Right lobe of liver (tissue), 6 donors: ENCODE measurements around the gene GALNT10. TPM values are rescaled to one million over a fixed set of nuclear protein-coding genes. Genes with fewer than 3 reads are reported as not detected.

ENCODE experiments used
- ATAC-seq, 4 donors: fragments of 200-7000 bp; cut with Tn5 transposase; one replicate each; pipeline ENCODE4 v1.9.1; 2020; ENCODE audit warnings: mild to moderate bottlenecking in 4 of 4, moderate library complexity in 4 of 4
- DNase-seq, 3 donors: peaks; one replicate each; pipeline ENCODE4 v3.0.0-alpha.2; 2020
- H3K27ac ChIP-seq, 3 donors: fragments of 200-600 bp; one replicate each; pipeline ENCODE4 v1.8.0; 2022
- H3K27me3 ChIP-seq, 2 donors: fragments of 200-600 bp; one replicate each; pipeline ENCODE4 v1.8.0; 2022
- H3K36me3 ChIP-seq, 4 donors: fragments of 200-600 bp; sonication (generic) in 1 of 4; one replicate each; pipeline versions ENCODE4 v1.5.1 to v1.8.0; 2017 to 2022; ENCODE audit warnings: control low read depth in 1 of 4
- H3K4me1 ChIP-seq, 4 donors: fragments of 200-600 bp; sonication (generic) in 1 of 4; one replicate each; pipeline versions ENCODE4 v1.5.1 to v1.8.0; 2017 to 2022; ENCODE audit warnings: control low read depth in 1 of 4
- H3K4me3 ChIP-seq, 3 donors: fragments of 200-600 bp; one replicate each; pipeline ENCODE4 v1.8.0; 2022
- H3K9me3 ChIP-seq, 4 donors: fragments of 200-600 bp; sonication (generic) in 1 of 4; one replicate each; pipeline versions ENCODE4 v1.5.1 to v1.8.0; 2017 to 2022; ENCODE audit warnings: control low read depth in 1 of 4
- POLR2A ChIP-seq: fragments of 450-650 bp; IDR thresholded peaks from one replicate; pipeline ENCODE4 v1.6.1; 2017; ENCODE audit warnings: antibody characterized with exemption, mild to moderate bottlenecking
- WGBS: methylation state at CpG from one replicate; pipeline ENCODE4 v1.1.6; 2018; ENCODE audit warnings: low coverage, low lambda C conversion rate; ENCODE audit not compliant: insufficient coverage; ENCODE audit errors: missing lambda C conversion rate; 5-methylcytosine and 5-hydroxymethylcytosine counted together
- intact Hi-C, 2 donors: fragments of 100-400 bp; cut with DNase I; formaldehyde crosslinking; loops; one replicate each; pipeline versions ENCODE4 v1.11.2 to v1.14.1; 2022
- total RNA-seq, 6 experiments: library from RNA; depleted of rRNA in 2 of 6; stranded (reverse); fragments of >200 nt in 2 of 6; fragmentation: NEBNext Ultra II Directional in 3 of 6; extraction: Animal tissue kit (Norgen Biotek cat#: 25700) in 3 of 6; gene quantifications; one replicate each; pipeline versions ENCODE4 v1.1.0 to v1.2.4, GENCODE V29; 2016 to 2023
- TF ChIP-seq, protein P1 (sequence below), 4 donors: fragments of 200-600 bp in 3 of 4; fragments of 450-650 bp in 1 of 4; IDR thresholded peaks; one replicate each; pipeline versions ENCODE4 v1.5.1 to v1.8.0; 2016 to 2022; ENCODE audit warnings: antibody characterized with exemption in 4 of 4, mild to moderate bottlenecking in 2 of 4
- donor health status: DM: no; HTN: yes; CAD: no.
- donor health status: DM: no; HTN: no; CAD: no.
- donor health status: DM: no; HTN: no; CAD: no.
- donor health status: DM: no; HTN: yes; CAD: no.
- donor health status: DM: no; HTN: yes; CAD: no.

Gene GALNT10
- total RNA-seq, 6 experiments from 2014 or later, result 4.0 to 9.7 (median 7.1) TPM

DNA sequence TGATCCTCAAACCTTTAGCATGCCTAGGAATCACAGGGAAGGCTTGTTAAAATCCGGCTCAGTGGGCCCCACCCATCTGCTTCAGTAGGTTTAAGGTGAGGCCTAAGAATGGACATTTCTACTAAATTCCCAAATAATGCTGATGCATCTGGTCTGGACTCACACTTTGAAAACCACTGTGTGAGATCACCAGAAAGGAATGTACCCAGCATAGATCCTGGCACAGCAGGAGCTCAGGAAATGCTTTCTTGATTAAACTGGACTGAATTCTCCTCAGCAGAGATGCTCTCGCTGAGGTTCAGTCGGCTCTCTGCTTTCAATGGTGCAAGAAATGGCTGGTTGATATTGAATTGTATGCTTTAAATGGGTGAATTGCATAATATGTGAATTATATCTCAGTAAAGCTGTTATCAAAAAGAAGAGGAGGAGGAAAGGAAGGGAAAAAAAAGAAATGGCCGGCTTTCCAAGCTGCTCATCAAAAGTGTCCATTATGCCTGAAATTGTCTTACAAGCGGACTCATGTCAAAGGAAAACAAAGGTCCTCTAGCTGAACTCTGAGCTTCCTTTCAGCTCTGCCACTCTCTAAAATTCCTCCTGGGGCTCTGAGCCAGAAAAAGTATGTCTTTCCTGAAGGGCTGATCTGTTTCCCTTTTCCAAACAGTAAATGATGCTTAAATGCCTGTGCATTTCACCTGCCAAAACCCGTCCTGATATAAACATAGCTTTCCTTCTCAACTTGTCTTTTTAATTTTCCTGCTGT is 177.7 kb downstream of the GALNT10 start:
- TF ChIP-seq, protein P1, sequence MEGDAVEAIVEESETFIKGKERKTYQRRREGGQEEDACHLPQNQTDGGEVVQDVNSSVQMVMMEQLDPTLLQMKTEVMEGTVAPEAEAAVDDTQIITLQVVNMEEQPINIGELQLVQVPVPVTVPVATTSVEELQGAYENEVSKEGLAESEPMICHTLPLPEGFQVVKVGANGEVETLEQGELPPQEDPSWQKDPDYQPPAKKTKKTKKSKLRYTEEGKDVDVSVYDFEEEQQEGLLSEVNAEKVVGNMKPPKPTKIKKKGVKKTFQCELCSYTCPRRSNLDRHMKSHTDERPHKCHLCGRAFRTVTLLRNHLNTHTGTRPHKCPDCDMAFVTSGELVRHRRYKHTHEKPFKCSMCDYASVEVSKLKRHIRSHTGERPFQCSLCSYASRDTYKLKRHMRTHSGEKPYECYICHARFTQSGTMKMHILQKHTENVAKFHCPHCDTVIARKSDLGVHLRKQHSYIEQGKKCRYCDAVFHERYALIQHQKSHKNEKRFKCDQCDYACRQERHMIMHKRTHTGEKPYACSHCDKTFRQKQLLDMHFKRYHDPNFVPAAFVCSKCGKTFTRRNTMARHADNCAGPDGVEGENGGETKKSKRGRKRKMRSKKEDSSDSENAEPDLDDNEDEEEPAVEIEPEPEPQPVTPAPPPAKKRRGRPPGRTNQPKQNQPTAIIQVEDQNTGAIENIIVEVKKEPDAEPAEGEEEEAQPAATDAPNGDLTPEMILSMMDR (IDR thresholded peaks at IDR 0.05), result no peak
- no peak for TF ChIP-seq POLR2A
- no peak for DNase-seq
- H3K36me3 ChIP-seq, result no peaks in the 10 kb centered on the region
- H3K4me3 ChIP-seq, result no peak overlapping the region
- WGBS, result 60% methylated on average over 6 of the region's 6 CpGs
- H3K4me1 ChIP-seq, result no peaks in the 10 kb centered on the region
- no peak overlapping the region for H3K27ac ChIP-seq
- H3K27me3 ChIP-seq, result no peaks in the 10 kb centered on the region
- peak; percentile 50 to 91 (median 67) for ATAC-seq
- intact Hi-C loops, result no loop called here
- H3K9me3 ChIP-seq, result no peaks in the 10 kb centered on the region

DNA sequence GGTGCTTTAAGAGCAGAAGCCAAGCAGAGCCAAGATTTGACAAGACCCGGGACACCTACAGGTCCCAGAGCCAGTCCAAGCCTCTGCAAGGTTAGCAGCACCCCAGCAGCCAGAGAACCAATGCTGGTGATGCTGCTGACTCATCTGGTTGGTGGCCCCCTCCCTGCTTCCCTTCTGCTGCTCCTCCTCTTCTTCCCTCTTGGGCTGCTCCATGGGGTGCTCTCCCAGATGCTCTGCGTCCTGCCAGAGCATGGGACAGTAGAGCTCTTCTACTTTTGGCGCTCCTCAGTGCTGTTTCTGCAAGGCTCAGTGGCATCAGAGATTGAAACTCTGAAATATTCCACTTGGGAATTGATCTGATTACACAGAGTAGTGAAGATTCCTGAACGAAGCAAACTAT is 179.1 kb downstream of the GALNT10 start:
- WGBS, result 100% methylated on average over 1 of the region's 4 CpGs
- Histone ChIP-seq H3K27ac (no peak overlapping the region), H3K36me3 (no peaks in the 10 kb centered on the region), H3K9me3 (no peaks in the 10 kb centered on the region), H3K27me3 (no peaks in the 10 kb centered on the region), H3K4me1 (no peaks in the 10 kb centered on the region), H3K4me3 (no peak overlapping the region)
- DNase-seq, result no peak
- TF ChIP-seq, protein P1 (IDR thresholded peaks at IDR 0.05), result no peak
- TF ChIP-seq POLR2A, result no peak
- no peak for ATAC-seq
- intact Hi-C loops, result no loop called here

DNA sequence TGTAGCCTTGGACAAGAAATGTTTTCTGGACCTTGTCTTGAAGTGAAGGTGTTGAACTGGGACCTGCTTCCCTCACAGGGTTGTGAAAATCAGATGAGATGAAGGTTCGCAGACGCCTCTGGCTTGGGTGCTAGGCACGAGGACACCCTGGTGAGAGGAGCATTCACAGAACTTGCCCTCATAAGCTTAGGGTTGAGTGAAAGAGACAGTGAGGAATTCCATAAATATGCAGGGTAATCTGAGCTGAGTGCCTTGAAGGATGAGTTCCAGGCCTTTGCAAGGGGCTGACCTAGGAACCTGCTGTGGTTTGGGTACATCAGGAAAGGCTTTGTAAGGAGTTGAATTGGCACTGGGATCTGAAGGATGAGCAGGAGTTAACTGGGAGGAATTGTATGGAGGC is 179.6 kb downstream of the GALNT10 start:
- H3K27me3 ChIP-seq, result no peaks in the 10 kb centered on the region
- intact Hi-C loops, result no loop called here
- no peaks in the 10 kb centered on the region for H3K9me3 ChIP-seq
- H3K27ac ChIP-seq, result no peak overlapping the region
- ATAC-seq (no peak), DNase-seq (no peak)
- no peak for TF ChIP-seq POLR2A
- TF ChIP-seq, protein P1 (IDR thresholded peaks at IDR 0.05), result no peak
- no peaks in the 10 kb centered on the region for H3K4me1 ChIP-seq
- no peaks in the 10 kb centered on the region for H3K36me3 ChIP-seq
- H3K4me3 ChIP-seq, result no peak overlapping the region
- WGBS, result 94% methylated on average over 3 of the region's 3 CpGs

DNA sequence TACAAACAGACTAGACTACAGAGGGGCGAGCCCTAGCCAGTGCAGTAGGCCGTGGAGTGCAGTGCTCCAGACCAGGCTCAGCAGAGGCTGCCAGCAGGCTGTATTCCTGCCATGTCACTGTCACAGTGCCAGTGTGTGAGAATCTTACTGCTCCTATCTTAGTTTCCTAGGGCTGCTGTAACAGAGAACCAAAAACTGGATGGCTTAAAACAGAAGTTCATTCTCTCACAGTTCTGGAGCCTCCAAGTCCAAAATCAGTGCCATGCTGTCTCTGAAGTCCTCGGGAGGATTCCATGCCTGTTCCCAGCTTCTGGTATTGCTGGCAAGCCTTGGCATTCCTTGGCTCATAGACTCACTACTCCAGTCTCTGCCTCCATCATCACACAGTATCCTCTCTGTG is 180.3 kb downstream of the GALNT10 start:
- ATAC-seq (no peak), DNase-seq (no peak)
- intact Hi-C loops, result no loop called here
- Histone ChIP-seq H3K36me3 (no peaks in the 10 kb centered on the region), H3K4me1 (no peaks in the 10 kb centered on the region), H3K9me3 (no peaks in the 10 kb centered on the region), H3K4me3 (no peak overlapping the region), H3K27ac (no peak overlapping the region), H3K27me3 (no peaks in the 10 kb centered on the region)
- TF ChIP-seq, protein P1 (IDR thresholded peaks at IDR 0.05), result no peak
- TF ChIP-seq POLR2A, result no peak
- WGBS, result 100% methylated on average over 1 of the region's 3 CpGs
